Right renal cortex interstitium (tissue), 3 donors: ENCODE results near the gene SLC5A9. TPM values are rescaled to one million over a fixed set of nuclear protein-coding genes. Genes with fewer than 3 reads are reported as not detected.
"Not testable (repeated sequence)": the region's sequence is repeated elsewhere in the genome, so short reads cannot be mapped to it uniquely, and the experiment has no call there.

ENCODE experiments used
- DNase-seq, 3 donors: peaks; one replicate each; pipeline ENCODE4 v3.0.0-alpha.2; 2013; ENCODE audit warnings: low read depth in 3 of 3, low spot score in 2 of 3
- polyA plus RNA-seq, 3 donors: library from polyadenylated mRNA; unstranded; fragments of 120-200 nt; gene quantifications; one replicate each; pipeline ENCODE4 v1.2.1, GENCODE V29; 2013; ENCODE audit not compliant: insufficient read length in 3 of 3

SLC5A9 gene
- polyA plus RNA-seq, 3 donors = 15.4 to 17.2 (median 15.6) TPM

DNA sequence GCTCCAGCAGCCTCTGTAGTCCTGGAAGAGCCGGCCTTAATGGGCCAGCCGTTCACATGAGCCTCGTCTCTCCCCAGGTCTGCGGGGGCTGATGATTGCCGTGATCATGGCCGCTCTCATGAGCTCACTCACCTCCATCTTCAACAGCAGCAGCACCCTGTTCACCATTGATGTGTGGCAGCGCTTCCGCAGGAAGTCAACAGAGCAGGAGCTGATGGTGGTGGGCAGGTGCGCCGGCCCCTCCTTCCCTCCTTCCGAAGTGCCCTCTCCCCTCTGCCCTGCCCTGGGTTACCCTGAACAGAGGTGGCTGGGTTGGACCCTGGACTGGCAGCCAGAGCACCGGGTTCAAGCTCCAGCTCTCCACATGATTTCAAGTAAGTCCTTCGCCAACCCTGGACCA lies 13.1 kb downstream of the SLC5A9 start:
- no peak for DNase-seq

DNA sequence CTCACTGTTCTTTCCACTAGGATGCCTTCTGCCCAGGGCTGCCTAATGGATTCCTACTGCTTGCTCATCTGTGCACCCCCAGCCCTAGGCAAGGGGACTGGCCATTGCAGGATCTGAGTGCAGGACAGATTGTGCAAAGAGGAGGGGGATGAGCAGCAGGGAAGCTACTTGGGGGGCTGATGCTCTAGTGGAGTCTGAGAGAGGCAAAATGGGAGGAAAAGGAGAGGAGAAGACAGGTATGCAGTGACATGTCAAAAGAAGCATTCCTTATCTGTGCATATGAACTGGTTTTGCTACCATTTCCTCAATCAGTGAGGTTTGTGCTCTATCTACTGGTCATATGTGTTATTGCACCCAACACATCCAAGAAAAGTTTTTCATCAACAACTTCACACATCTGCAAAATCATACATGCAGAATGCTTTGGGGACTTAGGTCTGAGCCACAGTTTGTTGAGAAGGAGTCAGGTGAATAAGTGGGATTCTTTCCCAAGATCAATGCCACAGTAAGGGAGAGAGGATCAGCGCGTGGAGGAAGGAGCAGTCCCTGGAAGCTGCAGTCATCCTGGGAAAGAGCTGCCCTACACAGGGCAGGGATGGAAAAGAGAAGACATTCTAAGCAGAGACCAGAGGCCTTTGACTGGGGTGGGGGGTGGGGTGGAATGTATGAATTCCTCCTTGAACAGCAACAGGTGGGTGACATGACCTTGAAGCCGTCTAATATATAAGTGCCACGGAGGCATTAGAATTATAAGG lies 14.4 kb downstream of the SLC5A9 start:
- peak in 1 of 3 donors; percentile 23 for DNase-seq

DNA sequence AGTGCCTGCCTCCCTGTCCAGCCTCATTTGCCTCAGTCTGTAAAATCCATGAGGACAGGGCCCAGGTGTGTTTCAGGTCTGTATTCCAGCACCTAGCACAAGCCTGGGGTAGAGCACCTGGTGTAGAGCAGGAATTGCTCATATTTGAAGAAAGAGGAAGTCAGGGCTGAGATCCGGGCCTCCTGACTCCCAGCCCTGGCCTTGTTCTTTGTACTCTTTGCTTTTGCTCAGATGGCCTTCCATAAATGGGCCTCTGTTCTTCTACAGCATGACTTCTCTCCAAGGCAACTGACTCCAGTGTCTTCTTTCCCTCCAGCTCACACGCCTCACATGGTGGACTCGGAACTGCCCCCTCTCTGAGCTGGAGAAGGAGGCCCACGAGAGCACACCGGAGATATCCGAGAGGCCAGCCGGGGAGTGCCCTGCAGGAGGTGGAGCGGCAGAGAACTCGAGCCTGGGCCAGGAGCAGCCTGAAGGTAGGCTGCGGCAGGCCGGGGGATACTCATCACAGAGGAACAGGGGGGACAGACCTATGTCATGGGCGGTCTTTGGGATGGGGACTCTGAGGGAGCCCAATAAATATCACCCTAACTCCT lies 19.7 kb downstream of the SLC5A9 start:
- DNase-seq = no peak

DNA sequence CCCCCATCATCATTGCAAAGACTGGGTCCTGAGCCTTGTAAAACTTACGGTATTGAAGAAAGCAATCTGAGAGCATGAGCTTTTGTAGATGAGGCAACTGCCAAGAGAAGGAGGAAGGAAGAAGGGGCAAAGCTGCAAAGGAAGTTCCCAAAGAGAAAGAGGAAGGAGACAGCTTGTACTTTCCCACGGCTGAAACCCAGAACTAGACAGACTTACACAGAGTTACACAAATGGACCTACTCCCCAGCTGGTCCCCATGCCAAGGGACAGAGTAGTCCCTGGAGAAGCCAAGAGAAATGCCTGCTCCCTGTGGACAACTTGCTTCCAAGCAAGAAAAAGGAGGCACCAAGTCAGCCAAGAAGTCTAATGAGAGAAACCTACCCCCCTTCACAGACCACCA lies 22.6 kb downstream of the SLC5A9 start:
- no peak for DNase-seq

DNA sequence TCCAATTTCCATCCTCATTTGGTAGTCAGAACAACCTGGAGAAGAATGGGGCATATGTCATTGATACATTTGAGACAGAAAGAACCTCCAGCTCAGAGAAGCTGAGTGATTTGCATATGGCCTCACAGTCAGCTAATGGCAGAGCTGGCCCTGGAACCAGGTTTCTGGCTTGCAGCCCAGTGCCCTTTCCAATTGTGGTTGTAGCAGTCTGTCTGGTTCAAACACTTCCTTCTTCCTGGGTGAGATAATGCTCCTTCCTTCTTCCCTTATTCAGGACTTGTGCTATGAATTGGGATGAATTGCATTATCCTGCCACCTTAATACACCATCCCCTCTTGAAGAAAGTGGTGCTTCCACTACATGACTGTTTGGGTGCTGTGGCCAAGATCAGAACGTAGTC lies 24.2 kb downstream of the SLC5A9 start:
- DNase-seq = no peak

DNA sequence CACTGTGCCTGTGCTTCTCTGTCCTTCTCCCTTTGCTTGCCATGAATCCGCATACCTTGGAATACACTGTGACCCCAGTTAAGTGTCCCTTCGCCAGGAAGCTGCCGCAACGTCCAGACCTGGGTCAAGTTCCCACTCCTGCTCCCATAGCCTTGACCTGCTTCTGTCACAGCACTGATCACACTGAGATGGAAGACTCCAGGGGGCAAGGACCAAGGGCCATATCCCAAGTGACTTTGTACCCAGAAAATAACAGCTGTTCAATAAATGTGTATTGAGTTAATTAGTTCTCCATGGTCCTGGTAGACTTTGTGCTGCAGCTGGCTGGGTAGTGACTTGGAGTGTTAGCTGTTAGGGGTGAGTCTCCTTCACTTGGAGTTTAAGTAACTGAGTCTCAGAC lies 25.8 kb downstream of the SLC5A9 start:
- no peak for DNase-seq

DNA sequence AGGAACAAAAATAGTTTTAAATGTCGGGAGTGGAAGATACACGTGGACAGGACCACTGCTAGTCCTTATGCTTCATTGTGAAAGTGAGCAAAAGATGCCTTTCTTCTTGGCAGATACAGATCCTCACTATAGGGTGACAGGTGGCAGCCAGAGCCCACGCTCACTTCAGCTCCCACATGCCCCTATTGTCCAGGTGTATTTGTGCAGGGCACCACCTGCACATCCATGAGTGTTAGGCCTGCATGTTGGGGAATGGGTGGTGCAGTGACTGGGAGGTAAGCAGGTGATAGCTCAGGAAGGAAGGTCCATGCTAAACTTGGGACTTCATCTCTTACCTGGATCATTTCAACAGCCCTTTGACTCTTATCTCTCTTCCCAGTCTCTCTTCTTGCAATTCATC lies 27.4 kb downstream of the SLC5A9 start:
- DNase-seq = no peak

DNA sequence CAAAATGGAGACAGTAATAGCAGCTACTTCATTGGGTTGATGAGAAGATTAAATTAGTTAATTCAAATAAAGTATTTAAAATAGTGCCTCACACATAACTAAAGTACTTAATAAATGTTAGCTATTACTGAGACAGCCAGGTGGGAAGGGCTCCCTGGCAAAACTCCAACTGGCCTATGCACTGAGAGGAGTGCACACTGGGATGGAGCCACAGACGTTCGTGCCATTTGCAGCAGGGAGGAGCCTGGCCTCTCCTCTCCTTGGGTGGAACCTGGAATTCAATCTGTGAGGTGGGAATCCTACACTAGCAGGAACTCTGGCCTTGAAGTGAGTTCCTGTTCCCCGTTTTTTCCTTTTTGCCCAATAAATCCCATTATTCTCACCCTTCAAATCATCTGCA lies 28.1 kb downstream of the SLC5A9 start:
- DNase-seq = no peak

DNA sequence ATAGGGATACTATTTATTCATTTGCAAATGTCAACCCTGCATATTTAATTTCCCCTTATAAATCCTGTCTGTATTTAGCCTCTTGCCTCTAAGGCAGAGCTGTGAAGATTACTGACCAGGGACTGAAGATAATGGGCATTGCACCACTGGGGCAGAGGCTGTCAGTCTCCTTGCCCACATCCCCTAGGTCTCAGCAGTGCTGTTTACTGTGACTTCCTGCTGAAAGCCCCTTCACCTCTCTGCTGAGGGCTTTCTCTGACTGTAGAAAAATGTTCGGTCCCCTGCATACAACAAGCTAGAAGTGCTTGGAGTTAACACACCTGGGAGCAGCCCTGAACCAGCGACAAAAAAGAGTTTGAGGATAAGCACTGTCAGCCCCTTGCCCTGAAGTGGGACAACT lies 28.8 kb downstream of the SLC5A9 start:
- DNase-seq = no peak

DNA sequence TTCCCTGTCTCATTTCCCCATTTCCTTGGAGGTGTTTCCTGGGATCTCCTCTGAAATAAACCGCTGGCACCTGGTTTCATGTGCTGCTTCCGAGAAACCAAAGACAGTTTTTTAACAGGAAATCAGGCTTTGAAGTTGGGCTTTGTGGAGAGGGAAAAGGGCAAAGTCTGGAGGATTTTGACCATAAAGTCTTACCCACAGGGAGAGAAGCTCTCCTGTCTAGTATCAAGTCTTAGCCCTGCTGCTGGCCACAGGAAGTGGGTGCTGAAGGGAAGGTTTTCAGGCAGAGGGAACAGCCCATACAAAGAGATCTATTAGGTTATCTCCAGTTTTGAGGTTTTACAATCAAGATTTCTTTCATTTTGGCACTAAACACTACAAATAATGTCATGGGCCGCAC lies 29.3 kb downstream of the SLC5A9 start:
- DNase-seq = no peak

DNA sequence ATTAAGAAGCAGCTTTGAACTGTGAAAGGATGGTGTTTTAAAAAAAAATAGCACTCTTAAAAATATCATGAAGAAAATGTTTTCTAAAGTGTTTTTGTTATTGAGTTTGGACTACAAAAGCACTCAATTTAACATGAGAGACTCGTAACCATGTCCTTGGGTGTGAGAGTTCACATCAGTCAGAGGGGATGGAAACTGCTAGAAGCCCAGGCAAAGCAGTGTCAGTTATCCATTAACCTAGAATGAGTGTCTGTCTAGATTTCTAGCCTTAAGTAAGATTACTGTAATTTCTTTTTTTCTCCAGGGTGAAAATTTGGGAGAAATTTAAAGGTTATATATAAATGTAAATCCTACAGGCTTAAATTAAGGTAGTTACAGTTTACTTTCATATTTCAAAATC lies 31.7 kb downstream of the SLC5A9 start:
- no peak for DNase-seq

DNA sequence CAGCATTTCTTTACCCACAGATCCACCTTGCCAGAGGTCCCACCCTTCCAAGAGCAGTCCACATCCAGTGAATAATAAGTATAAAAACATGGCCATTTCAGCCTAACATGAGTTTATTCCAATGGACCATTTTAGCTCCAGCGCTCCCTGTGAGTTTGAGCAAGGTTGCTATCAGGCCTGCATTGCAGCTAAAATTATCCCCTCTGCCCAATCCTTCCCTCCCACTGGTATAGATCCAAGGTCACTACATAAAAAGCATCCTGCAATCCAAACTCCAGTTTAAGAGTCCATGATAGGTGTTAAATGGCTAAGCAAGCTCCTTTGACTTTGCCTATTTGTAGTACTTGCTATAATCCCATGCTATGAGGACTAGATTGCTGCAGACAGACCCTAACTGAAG lies 35.6 kb downstream of the SLC5A9 start:
- no peak for DNase-seq

DNA sequence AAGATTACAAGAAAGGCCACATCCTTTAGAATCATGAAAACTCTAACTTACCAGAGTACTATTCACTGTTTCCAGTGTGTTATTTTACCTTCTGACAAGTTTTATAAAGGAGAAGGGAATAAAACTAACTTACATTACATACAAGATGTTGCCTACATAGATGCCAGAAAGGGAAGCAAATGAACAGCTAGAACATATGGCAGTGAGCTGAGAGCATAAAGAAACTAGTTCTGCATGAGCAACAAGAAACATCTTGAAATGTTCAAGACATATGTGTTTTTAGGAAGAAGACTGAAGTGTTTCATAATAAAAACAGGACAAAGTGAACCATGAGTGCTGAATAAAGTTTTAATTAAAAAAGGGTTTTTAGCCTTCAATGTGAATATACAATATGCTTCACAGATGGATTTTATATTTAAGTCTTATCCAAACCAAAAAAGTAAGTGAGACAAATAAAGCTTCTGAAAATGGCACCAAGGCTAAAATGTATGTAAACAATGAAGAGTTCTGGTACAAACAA lies 39.4 kb downstream of the SLC5A9 start:
- no peak for DNase-seq

DNA sequence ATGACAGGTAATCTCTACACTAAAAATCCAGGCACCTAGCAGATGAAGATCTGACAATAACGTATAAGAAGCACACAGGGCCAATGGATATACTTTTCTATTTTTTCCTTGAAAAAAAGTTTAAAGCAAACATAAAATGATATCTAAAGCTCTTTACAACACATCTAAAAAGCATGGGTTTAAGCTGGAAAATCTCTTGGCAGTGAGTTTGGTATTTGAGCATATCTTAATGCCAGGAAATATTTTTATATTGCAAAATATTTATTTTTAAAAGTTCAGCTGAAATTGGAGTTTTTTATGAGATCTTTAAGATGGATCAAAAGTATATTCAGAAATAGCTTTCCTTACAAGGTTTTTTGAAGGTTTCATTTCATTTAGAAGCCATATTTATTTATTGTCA lies 40.5 kb downstream of the SLC5A9 start:
- no peak for DNase-seq

DNA sequence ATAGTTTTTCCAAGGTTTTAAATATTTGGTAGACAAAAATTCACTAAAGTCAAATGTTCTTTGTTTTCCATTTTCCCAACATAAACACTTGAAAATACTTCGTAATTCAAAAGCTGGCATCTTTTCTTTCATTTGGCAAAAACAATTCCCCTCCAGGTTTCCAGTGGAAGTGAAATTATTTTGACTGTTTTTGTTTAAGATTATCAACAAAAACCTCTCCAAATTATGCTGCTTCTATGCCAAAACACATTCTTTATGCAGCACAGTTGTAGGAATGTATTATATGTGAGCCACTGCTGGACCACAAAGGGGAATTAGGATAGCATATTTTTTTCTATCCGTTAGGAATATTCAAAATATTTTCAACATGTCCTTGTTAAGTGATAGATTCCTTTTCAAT lies 44.1 kb downstream of the SLC5A9 start:
- DNase-seq = no peak

DNA sequence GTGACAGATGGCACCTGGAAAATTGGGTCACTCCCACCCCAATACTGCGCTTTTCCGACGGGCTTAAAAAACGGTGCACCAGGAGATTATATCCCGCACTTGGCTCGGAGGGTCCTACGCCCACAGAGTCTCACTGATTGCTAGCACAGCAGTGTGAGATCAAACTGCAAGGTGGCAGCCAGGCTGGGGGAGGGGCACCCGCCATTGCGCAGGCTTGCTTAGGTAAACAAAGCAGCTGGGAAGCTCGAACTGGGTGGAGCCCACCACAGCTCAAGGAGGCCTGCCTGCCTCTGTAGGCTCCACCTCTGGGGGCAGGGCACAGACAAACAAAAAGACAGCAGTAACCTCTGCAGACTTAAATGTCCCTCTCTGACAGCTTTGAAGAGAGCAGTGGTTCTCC lies 54.9 kb downstream of the SLC5A9 start:
- DNase-seq = not testable (repeated sequence)

DNA sequence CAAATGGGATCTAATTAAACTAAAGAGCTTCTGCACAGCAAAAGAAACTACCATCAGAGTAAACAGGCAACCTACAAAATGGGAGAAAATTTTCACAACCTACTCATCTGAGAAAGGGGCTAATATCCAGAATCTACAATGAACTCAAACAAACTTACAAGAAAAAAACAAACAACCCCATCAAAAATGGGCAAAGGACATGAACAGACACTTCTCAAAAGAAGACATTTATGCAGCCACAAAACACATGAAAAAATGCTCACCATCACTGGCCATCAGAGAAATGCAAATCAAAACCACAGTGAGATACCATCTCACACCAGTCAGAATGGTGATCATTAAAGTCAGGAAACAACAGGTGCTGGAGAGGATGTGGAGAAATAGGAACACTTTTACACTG lies 59.8 kb downstream of the SLC5A9 start:
- DNase-seq = not testable (repeated sequence)

DNA sequence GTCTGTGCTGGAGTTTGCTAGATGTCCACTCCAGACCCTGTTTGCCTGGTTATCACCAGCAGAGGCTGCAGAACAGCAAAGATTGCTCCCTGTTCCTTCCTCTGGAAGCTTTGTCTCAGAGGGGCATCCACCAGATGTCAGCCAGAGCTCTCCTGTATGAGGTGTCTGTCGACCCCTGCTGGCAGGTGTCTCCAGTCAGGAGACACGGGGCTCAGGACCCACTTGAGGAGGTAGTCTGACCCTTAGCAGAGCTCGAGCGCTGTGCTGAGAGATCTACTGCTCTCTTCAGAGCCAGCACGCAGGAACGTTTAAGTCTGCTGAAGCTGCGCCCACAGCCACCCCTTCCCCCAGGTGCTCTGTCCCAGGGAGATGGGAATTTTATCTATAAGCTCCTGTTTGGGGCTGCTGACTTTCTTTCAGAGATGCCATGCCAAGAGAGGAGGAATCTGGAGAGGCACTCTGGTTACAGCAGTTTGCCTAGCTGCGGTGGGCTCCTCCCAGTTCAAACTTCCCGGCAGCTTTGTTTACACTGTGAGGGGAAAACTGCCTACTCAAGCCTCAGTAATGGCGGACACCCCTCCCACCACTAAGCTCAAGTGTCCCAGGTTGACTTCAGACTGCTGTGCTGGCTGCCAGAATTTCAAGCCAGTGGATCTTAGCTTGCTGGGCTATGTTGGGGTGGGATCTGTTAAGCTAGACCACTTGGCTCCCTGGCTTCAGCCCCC lies 62.3 kb downstream of the SLC5A9 start:
- DNase-seq = not testable (repeated sequence)

DNA sequence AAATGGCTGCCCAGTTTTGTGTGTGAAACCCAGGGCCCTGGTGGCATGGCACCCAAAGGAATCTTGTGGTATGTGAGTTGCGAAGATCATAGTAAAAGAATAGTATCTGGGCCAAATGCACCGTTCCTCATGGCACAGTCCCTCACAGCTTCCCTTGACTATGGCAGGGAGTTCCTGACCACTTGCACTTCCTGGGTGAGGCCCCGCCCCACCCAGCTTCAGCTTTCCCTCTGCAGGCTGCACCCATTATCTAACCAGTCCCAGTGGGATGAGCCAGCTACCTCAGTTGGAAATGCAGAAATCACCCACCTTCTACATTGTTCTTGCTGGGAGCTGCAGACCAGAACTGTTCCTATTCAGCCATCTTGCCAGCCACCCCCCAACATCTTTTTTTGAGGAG lies 63.0 kb downstream of the SLC5A9 start:
- no peak for DNase-seq

DNA sequence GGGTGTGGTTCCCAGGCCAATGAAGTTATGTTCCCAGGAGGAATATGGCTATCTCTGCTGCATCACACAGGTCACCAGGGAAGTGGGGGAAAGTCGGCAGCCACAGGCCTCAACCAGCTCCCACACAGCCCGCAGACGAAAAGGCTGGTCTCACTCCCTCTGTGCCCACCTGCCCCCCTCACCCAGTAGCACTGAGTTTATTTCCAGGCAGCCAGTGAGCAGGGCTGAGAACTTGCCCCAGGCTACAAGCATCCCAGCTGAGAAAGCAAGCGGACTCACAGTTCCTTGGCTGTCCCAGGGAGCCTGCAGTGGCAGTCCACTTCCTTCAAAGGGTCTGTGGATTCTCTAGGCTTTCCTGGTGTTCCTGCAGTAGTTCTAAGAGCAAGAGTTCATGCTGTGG lies 68.9 kb downstream of the SLC5A9 start:
- DNase-seq = no peak

DNA sequence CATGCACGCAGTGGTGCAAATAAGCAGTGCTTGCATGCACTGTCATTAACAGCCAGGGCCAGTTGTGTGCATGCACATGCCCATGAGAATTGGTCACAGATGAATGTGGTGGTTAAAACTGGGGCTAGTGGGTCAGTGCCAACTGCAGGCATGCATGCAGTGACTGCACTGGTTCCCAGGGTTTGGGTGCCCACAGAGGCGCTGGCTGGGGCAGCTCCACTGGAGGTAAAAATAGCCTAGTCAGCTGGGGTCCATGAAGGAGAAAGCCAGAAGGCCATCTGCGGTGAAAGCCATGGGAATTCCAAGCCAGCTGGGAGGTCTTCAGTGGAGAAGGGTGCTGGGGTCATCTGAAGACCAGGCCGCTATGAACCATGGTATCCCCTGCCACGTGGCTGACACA lies 70.2 kb downstream of the SLC5A9 start:
- no peak for DNase-seq

DNA sequence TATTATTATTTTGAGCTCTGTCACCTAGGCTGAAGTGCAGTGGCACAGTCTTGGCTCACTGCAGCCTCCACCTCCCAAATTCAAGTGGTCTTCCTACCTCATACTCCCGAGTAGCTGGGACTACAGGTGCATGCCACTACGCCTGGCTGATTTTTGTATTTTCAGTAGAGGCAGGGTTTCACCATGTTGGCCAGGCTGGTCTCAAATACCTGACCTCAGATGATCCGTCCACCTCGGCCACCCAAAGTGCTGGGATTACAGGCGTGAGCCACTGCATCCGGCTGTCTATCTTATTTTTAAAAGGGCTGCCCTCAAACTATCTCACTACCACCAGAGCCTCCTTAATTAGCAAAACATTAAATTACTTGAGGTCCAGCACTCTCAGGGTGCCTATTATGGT lies 71.6 kb downstream of the SLC5A9 start:
- DNase-seq = not testable (repeated sequence)
